CD4-positive, alpha-beta T cell treated with Interleukin-4 for 1 hour (primary cell): ENCODE results near the gene SCLT1.
"Not testable (repeated sequence)": the region's sequence is repeated elsewhere in the genome, so short reads cannot be mapped to it uniquely, and the experiment has no call there.

ENCODE experiments used
- DNase-seq, 2 donors: peaks; one replicate each; pipeline ENCODE4 v3.0.0-alpha.2; 2020 to 2022

Gene SCLT1

GRCh38 chr4:129093191-129093920 is at the start of gene SCLT1:
Gene SCLT1, minus strand, starts transcription at chr4:129093539. Its CDS starts 436 bp downstream, at chr4:129093103.
- DNase-seq: peak; percentile 95 to 96

GRCh38 chr4:129140521-129140920 is 47.2 kb upstream of the SCLT1 start:
- DNase-seq: no peak

GRCh38 chr4:129138810-129139496 is 45.6 kb upstream of the SCLT1 start:
- DNase-seq: no peak

- no peak for DNase-seq
These were observed 43.1 kb upstream of the SCLT1 start for GRCh38 chr4:129136433-129136832.

GRCh38 chr4:129131343-129131742 is 38.0 kb upstream of the SCLT1 start:
- DNase-seq: no peak

- no peak for DNase-seq
These were observed 35.8 kb upstream of the SCLT1 start for GRCh38 chr4:129129143-129129542.

- not testable (repeated sequence) for DNase-seq
These were observed 33.3 kb upstream of the SCLT1 start for GRCh38 chr4:129126614-129127013.

- no peak for DNase-seq
These were observed 24.4 kb upstream of the SCLT1 start for GRCh38 chr4:129117705-129118104.

GRCh38 chr4:129113919-129114318 is 20.6 kb upstream of the SCLT1 start:
- DNase-seq: no peak

- DNase-seq: no peak
These were observed 20.1 kb upstream of the SCLT1 start for GRCh38 chr4:129113434-129113833.

- DNase-seq: no peak
These were observed 18.6 kb upstream of the SCLT1 start for GRCh38 chr4:129111919-129112318.

GRCh38 chr4:129110931-129111330 is 17.6 kb upstream of the SCLT1 start:
- no peak for DNase-seq

- no peak for DNase-seq
These were observed 16.9 kb upstream of the SCLT1 start for GRCh38 chr4:129109965-129110824.

GRCh38 chr4:129098531-129099001 is 5.2 kb upstream of the SCLT1 start:
- DNase-seq: no peak

- DNase-seq: peak; percentile 84 to 87
These were observed 2.6 kb upstream of the SCLT1 start, which contains the start of gene C4orf33 for GRCh38 chr4:129095811-129096454. Gene C4orf33, plus strand, starts transcription at chr4:129096152. Its CDS starts 6,459 bp downstream, at chr4:129102611.

GRCh38 chr4:129094347-129094746 is 1.0 kb upstream of the SCLT1 start:
- DNase-seq: no peak

GRCh38 chr4:129092631-129093190 is 628 bp downstream of the SCLT1 start:
- DNase-seq: no peak

- no peak for DNase-seq
These were observed 5.8 kb downstream of the SCLT1 start for GRCh38 chr4:129087516-129087915.

- DNase-seq: no peak
These were observed 7.9 kb downstream of the SCLT1 start for GRCh38 chr4:129085472-129085871.

GRCh38 chr4:129082302-129082701 is 11.0 kb downstream of the SCLT1 start:
- no peak for DNase-seq

- no peak for DNase-seq
These were observed 13.2 kb downstream of the SCLT1 start for GRCh38 chr4:129080129-129080528.

- no peak for DNase-seq
These were observed 16.0 kb downstream of the SCLT1 start for GRCh38 chr4:129077326-129077725.
